ENCODE results near the gene PROM2.

PROM2 gene

GRCh38 chr2:95323347-95324155, 49.3 kb downstream of the PROM2 start:
- DNase-seq (ENCODE audit: low spot score) = no peak

- DNase-seq (ENCODE audit: low spot score) = no peak
Measured at GRCh38 chr2:95325026-95325425, 50.8 kb downstream of the PROM2 start.

- no peak for DNase-seq (ENCODE audit: low spot score)
Measured at GRCh38 chr2:95325590-95326432, 51.6 kb downstream of the PROM2 start.

- no peak for DNase-seq (ENCODE audit: low spot score)
Measured at GRCh38 chr2:95326433-95327140, 52.3 kb downstream of the PROM2 start.

GRCh38 chr2:95327861-95328260, 53.6 kb downstream of the PROM2 start:
- no peak for DNase-seq (ENCODE audit: low spot score)

GRCh38 chr2:95328358-95329125, 54.3 kb downstream of the PROM2 start:
- no peak for DNase-seq (ENCODE audit: low spot score)

- no peak for DNase-seq (ENCODE audit: low spot score)
Measured at GRCh38 chr2:95329401-95329800, 55.2 kb downstream of the PROM2 start.

- DNase-seq (ENCODE audit: low spot score) = no peak
Measured at GRCh38 chr2:95329891-95330793, 55.9 kb downstream of the PROM2 start.

- no peak for DNase-seq (ENCODE audit: low spot score)
Measured at GRCh38 chr2:95330794-95331338, 56.6 kb downstream of the PROM2 start.

- no peak for DNase-seq (ENCODE audit: low spot score)
Measured at GRCh38 chr2:95331606-95332005, 57.4 kb downstream of the PROM2 start.

- DNase-seq (ENCODE audit: low spot score) = no peak
Measured at GRCh38 chr2:95332036-95332435, 57.8 kb downstream of the PROM2 start.

GRCh38 chr2:95333056-95333455, 58.8 kb downstream of the PROM2 start:
- no peak for DNase-seq (ENCODE audit: low spot score)

GRCh38 chr2:95333888-95334338, 59.7 kb downstream of the PROM2 start:
- DNase-seq (ENCODE audit: low spot score) = no peak

- no peak for DNase-seq (ENCODE audit: low spot score)
Measured at GRCh38 chr2:95334916-95335641, 60.8 kb downstream of the PROM2 start.

- no peak for DNase-seq (ENCODE audit: low spot score)
Measured at GRCh38 chr2:95336406-95336805, 62.2 kb downstream of the PROM2 start.

GRCh38 chr2:95337829-95338228, 63.6 kb downstream of the PROM2 start:
- no peak for DNase-seq (ENCODE audit: low spot score)

Measured in hematopoietic multipotent progenitor cell treated with erythropoietin and hydrocortisone succinate and interleukin-3 and kit ligand, for 17 days (in vitro differentiated cells).